Measurements from ENCODE around the gene CCNI. TPM values are rescaled to one million over a fixed set of nuclear protein-coding genes. Genes with fewer than 3 reads are reported as not detected.

The CCNI gene
- total RNA-seq, 1 experiment from 2014 or later = 240 TPM

- no peak overlapping the region for H2BK120ac ChIP-seq (ENCODE audit: low read depth, low read length, poor library complexity, severe bottlenecking)
- no peak overlapping the region for H2BK20ac ChIP-seq (ENCODE audit: low read depth, low read length, poor library complexity, severe bottlenecking)
- no peak overlapping the region for H3K14ac ChIP-seq (ENCODE audit: insufficient read depth, low read length)
- no peaks in the 10 kb centered on the region for H3K79me1 ChIP-seq (ENCODE audit: insufficient read depth, low read depth, low read length, poor library complexity, severe bottlenecking)
- no peak overlapping the region for H2BK5ac ChIP-seq (ENCODE audit: insufficient read length, low read length)
- no peaks in the 10 kb centered on the region; the same call in 1 of the 2 replicates for H3K4me1 ChIP-seq (ENCODE audit: insufficient read depth, low read length)
- no peak overlapping the region for H3K56ac ChIP-seq (ENCODE audit: insufficient read length, low read depth, low read length)
- peak; percentile 61; the same call in 2 of the 3 replicates for TF ChIP-seq CTCF (conservative IDR thresholded peaks at IDR 0.05)
- Mint-ChIP-seq H3K9me3 (no peaks in the 10 kb centered on the region), H3K36me3 (ENCODE audit: insufficient read depth in 1 of 3, low read depth in 3 of 3) (peaks cover 14 to 37% (median 32%) of the 10 kb centered on the region in 3 experiments; a peak in 6 of 7 replicates), H3K27ac (peak overlapping the region in 1 of 3 experiments; percentile 71; a peak in 4 of 7 replicates), H3K4me3 (no peak overlapping the region), H3K27me3 (ENCODE audit: low read depth) (no peaks in the 10 kb centered on the region), H3K4me1 (peaks cover 8 to 17% of the 10 kb centered on the region in 2 experiments; a peak in 3 of 4 replicates)
- no peak overlapping the region for H2AK5ac ChIP-seq (ENCODE audit: insufficient read length, low read length)
- H4K20me1 ChIP-seq (ENCODE audit: control insufficient read depth, insufficient read depth, insufficient read length) = no peaks in the 10 kb centered on the region
- WGBS (ENCODE audit: extremely low coverage, insufficient read length, low lambda C conversion rate) = no CpG with 5 or more reads among the region's 4 CpGs
- H3K27ac ChIP-seq (ENCODE audit: insufficient read length, low read depth, low read length) = no peak overlapping the region
- no peak overlapping the region for H3K23ac ChIP-seq (ENCODE audit: insufficient read length, low read depth, low read length)
- H3T11ph ChIP-seq (ENCODE audit: low read length) = no peak overlapping the region
- H3K23me2 ChIP-seq (ENCODE audit: insufficient read length, low read depth, low read length, poor library complexity, severe bottlenecking) = no peaks in the 10 kb centered on the region
- no peak overlapping the region for H3K4me2 ChIP-seq (ENCODE audit: insufficient read depth, insufficient read length, low read length)
- no peak overlapping the region for H2BK15ac ChIP-seq (ENCODE audit: low read depth, low read length)
- no peak overlapping the region for H2BK12ac ChIP-seq (ENCODE audit: insufficient read length, low read depth, low read length)
- no peak overlapping the region for H3K9ac ChIP-seq (ENCODE audit: extremely low read depth, insufficient read length, low read length)
- no peak overlapping the region for H2AFZ ChIP-seq (ENCODE audit: low read length)
- H3K27me3 ChIP-seq (ENCODE audit: insufficient read depth, low read length) = no peaks in the 10 kb centered on the region
- no peak overlapping the region for H4K8ac ChIP-seq (replicated peaks; ENCODE audit: insufficient read length, low read depth, low read length)
- no peak overlapping the region for H4K5ac ChIP-seq (ENCODE audit: insufficient read length, low read depth, low read length)
- DNase-seq = no peak
- no peaks in the 10 kb centered on the region for H3K79me2 ChIP-seq (ENCODE audit: insufficient read depth, low read length)
- H3K18ac ChIP-seq (ENCODE audit: insufficient read length, low read depth, low read length) = no peak overlapping the region
- no peaks in the 10 kb centered on the region for H3K9me3 ChIP-seq (ENCODE audit: control insufficient read depth, low read depth, low read length)
- no peak overlapping the region for H3K4ac ChIP-seq (ENCODE audit: low read depth, low read length)
- H4K91ac ChIP-seq (ENCODE audit: insufficient read length, low read depth, low read length) = no peak overlapping the region
Observed at GRCh38 chr4:77045490-77045889, 30.3 kb downstream of the CCNI start.
